Fibroblast of lung (primary cell): Measurements from ENCODE around the gene SPRY1. TPM values are rescaled to one million over a fixed set of nuclear protein-coding genes. Genes with fewer than 3 reads are reported as not detected.
A peak's percentile ranks its signal among the peaks of the same experiment; 100 is the strongest.

Experiments
- DNase-seq, 2 donors: peaks; one replicate each; pipeline versions ENCODE4 v3.0.0 to v3.0.0-alpha.2; 2010; ENCODE audit warnings: low read depth in 2 of 2
- H2AFZ ChIP-seq: 2 replicates; pipeline ENCODE4 v1.5.1; 2012; ENCODE audit warnings: low read length, control low read depth, inconsistent platforms
- H3K27ac ChIP-seq: 2 replicates; pipeline ENCODE4 v1.5.1; 2011; ENCODE audit warnings: low read length, control low read depth; ENCODE audit not compliant: insufficient read depth
- H3K27me3 ChIP-seq: 2 replicates; pipeline ENCODE4 v1.5.1; 2011; ENCODE audit warnings: mild to moderate bottlenecking, low read length; ENCODE audit not compliant: control insufficient read depth, insufficient read depth
- H3K36me3 ChIP-seq: 2 replicates; pipeline ENCODE4 v1.5.1; 2011; ENCODE audit warnings: low read length; ENCODE audit not compliant: control insufficient read depth, insufficient read depth
- H3K4me1 ChIP-seq: 2 replicates; pipeline ENCODE4 v1.5.1; 2011; ENCODE audit warnings: low read length; ENCODE audit not compliant: control insufficient read depth, insufficient read depth; ENCODE audit errors: extremely low read depth
- H3K4me2 ChIP-seq: 2 replicates; pipeline ENCODE4 v1.5.1; 2011; ENCODE audit warnings: low read length, control low read depth; ENCODE audit not compliant: insufficient read depth; ENCODE audit errors: extremely low read depth
- H3K4me3 ChIP-seq, 4 experiments: fragments of 200-600 bp in 1 of 4; sonication (generic) in 1 of 4; replicated peaks in 1 of 4; 2 replicates each; pipeline ENCODE4 v1.5.1; 2011 to 2016; ENCODE audit warnings: low read length in 4 of 4, low read depth in 3 of 4, mild to moderate bottlenecking in 3 of 4, control low read depth in 2 of 4, inconsistent platforms in 1 of 4, mixed read lengths in 1 of 4; ENCODE audit not compliant: insufficient read depth in 1 of 4; ENCODE audit errors: control extremely low read depth in 1 of 4
- H3K79me2 ChIP-seq: 2 replicates; pipeline ENCODE4 v1.5.1; 2012; ENCODE audit warnings: mild to moderate bottlenecking, low read length, inconsistent platforms; ENCODE audit not compliant: control insufficient read depth, insufficient read depth
- H3K9ac ChIP-seq: 2 replicates; pipeline ENCODE4 v1.5.1; 2011; ENCODE audit warnings: mild to moderate bottlenecking, low read length, control low read depth; ENCODE audit not compliant: insufficient read depth
- H3K9me3 ChIP-seq: 2 replicates; pipeline ENCODE4 v1.5.1; 2012; ENCODE audit warnings: low read depth, low read length; ENCODE audit not compliant: control insufficient read depth, insufficient read depth
- H4K20me1 ChIP-seq: 2 replicates; pipeline ENCODE4 v1.5.1; 2011; ENCODE audit warnings: low read length; ENCODE audit not compliant: control insufficient read depth, insufficient read depth; ENCODE audit errors: extremely low read depth
- CTCF ChIP-seq, 2 donors: IDR thresholded peaks in 1 of 2; conservative IDR thresholded peaks in 1 of 2; 1 replicate in 1 of 2; 2 replicates in 1 of 2; pipeline ENCODE4 v1.5.1; 2011 to 2012; ENCODE audit warnings: low read length in 2 of 2, control low read depth in 1 of 2, inconsistent platforms in 1 of 2, low read depth in 1 of 2, mild to moderate bottlenecking in 1 of 2
- EZH2 ChIP-seq: IDR thresholded peaks from 2 replicates; pipeline ENCODE4 v1.5.1; 2012; ENCODE audit warnings: low read length, control low read depth, mild to moderate bottlenecking; ENCODE audit errors: missing control alignments
- polyA plus RNA-seq, 2 donors: library from polyadenylated mRNA; depleted of rRNA in 1 of 2; stranded (reverse) in 1 of 2; unstranded in 1 of 2; fragments of >200 nt; gene quantifications; 2 replicates each; pipeline ENCODE4 v1.2.1, GENCODE V29; 2011 to 2012; ENCODE audit warnings: missing spikeins in 1 of 2
- total RNA-seq: library from RNA; depleted of rRNA; stranded (reverse); fragments of >200 nt; gene quantifications from 2 replicates; pipeline ENCODE4 v1.2.1, GENCODE V29; 2014

SPRY1 gene
- total and polyA plus RNA-seq, 2 donors (not counting 1 experiment from before 2014, with no cell fraction given): 21.3 to 23.9 TPM

GRCh38 chr4:123419885-123420755 lies 23.5 kb downstream of the SPRY1 start:
- Histone ChIP-seq H3K9ac (no peak overlapping the region), H3K79me2 (no peaks in the 10 kb centered on the region), H3K27me3 (no peaks in the 10 kb centered on the region), H3K4me3 (no peak overlapping the region), H3K4me2 (no peak overlapping the region), H4K20me1 (no peaks in the 10 kb centered on the region), H3K4me1 (peaks cover 6% of the 10 kb centered on the region), H2AFZ (no peak overlapping the region), H3K9me3 (no peaks in the 10 kb centered on the region), H3K36me3 (no peaks in the 10 kb centered on the region), H3K27ac (no peak overlapping the region)
- TF ChIP-seq CTCF (conservative IDR thresholded peaks at IDR 0.05 in 1 of 2, IDR thresholded peaks at IDR 0.05 in 1 of 2; ENCODE audit: low read depth in 1 of 2, low read length in 2 of 2) (no peak), EZH2 (no peak)
- DNase-seq: no peak

GRCh38 chr4:123421227-123421936 lies 24.8 kb downstream of the SPRY1 start:
- H3K4me1 ChIP-seq: peaks cover 6% of the 10 kb centered on the region

More at GRCh38 chr4:123421227-123421936, 24.8 kb downstream of the SPRY1 start:
- Histone ChIP-seq H3K4me2 (peak overlapping the region; percentile 92), H3K36me3 (no peaks in the 10 kb centered on the region), H3K27me3 (no peaks in the 10 kb centered on the region), H4K20me1 (no peaks in the 10 kb centered on the region), H3K27ac (no peak overlapping the region), H3K79me2 (no peaks in the 10 kb centered on the region), H3K9me3 (no peaks in the 10 kb centered on the region), H3K4me3 (peak overlapping the region in 2 of 4 experiments; percentile 26 to 49), H3K9ac (no peak overlapping the region), H2AFZ (peak overlapping the region; percentile 67)
- peak in 1 of 2 donors; percentile 73 for DNase-seq
- no peak for TF ChIP-seq CTCF (conservative IDR thresholded peaks at IDR 0.05 in 1 of 2, IDR thresholded peaks at IDR 0.05 in 1 of 2; ENCODE audit: low read depth in 1 of 2, low read length in 2 of 2)
- TF ChIP-seq EZH2: no peak
